CD4-positive, CD25-positive, alpha-beta regulatory T cell (primary cell): Measurements from ENCODE around the gene ZNF30. TPM values are rescaled to one million over a fixed set of nuclear protein-coding genes. Genes with fewer than 3 reads are reported as not detected.
"Not testable (repeated sequence)": the region's sequence is repeated elsewhere in the genome, so short reads cannot be mapped to it uniquely, and the experiment has no call there.

ENCODE experiments used
- ATAC-seq, 2 donors: fragments of 150-1000 bp; cut with Tn5 transposase; one replicate each; pipeline ENCODE4 v1.10.0; 2021; ENCODE audit warnings: low read depth in 2 of 2, moderate number of reproducible peaks in 2 of 2, moderate library complexity in 1 of 2
- DNase-seq, 3 donors: peaks; one replicate each; pipeline versions ENCODE4 v3.0.0 to v3.0.0-alpha.2; 2012 to 2022; ENCODE audit warnings: mixed read lengths in 1 of 3
- H3K27ac ChIP-seq: one replicate; pipeline ENCODE4 v1.7.0; 2013; ENCODE audit warnings: mild to moderate bottlenecking, low read length; ENCODE audit not compliant: insufficient read depth, poor library complexity, severe bottlenecking
- H3K27me3 ChIP-seq: one replicate; pipeline ENCODE4 v1.7.0; 2013; ENCODE audit warnings: low read length; ENCODE audit not compliant: control insufficient read depth, insufficient read depth
- H3K36me3 ChIP-seq: one replicate; pipeline ENCODE4 v1.7.0; 2013; ENCODE audit warnings: mild to moderate bottlenecking, low read length, moderate library complexity; ENCODE audit not compliant: control insufficient read depth, insufficient read depth
- H3K4me1 ChIP-seq: 2 replicates; pipeline ENCODE4 v1.7.0; 2013; ENCODE audit warnings: mild to moderate bottlenecking, low read length; ENCODE audit not compliant: insufficient read depth, control insufficient read depth, poor library complexity, severe bottlenecking
- H3K4me3 ChIP-seq: one replicate; pipeline ENCODE4 v1.7.0; 2013; ENCODE audit warnings: low read depth, mild to moderate bottlenecking, low read length, moderate library complexity
- H3K9me3 ChIP-seq, 2 experiments: 1 replicate in 1 of 2; 2 replicates in 1 of 2; pipeline ENCODE4 v1.7.0; 2013; ENCODE audit warnings: low read length in 2 of 2, mild to moderate bottlenecking in 1 of 2, moderate library complexity in 1 of 2; ENCODE audit not compliant: control insufficient read depth in 2 of 2
- H3K27ac Mint-ChIP-seq, 3 donors: one replicate each; pipeline ENCODE4 v1.8.0; 2020 to 2022; ENCODE audit warnings: mild to moderate bottlenecking in 3 of 3, mixed read lengths in 3 of 3, moderate library complexity in 2 of 3
- H3K27me3 Mint-ChIP-seq: one replicate; pipeline ENCODE4 v1.8.0; 2022; ENCODE audit warnings: mild to moderate bottlenecking, mixed read lengths
- H3K36me3 Mint-ChIP-seq: one replicate; pipeline ENCODE4 v1.8.0; 2020; ENCODE audit warnings: mixed read lengths
- H3K4me1 Mint-ChIP-seq, 4 donors: one replicate each; pipeline ENCODE4 v1.8.0; 2020 to 2022; ENCODE audit warnings: mixed read lengths in 4 of 4, mild to moderate bottlenecking in 1 of 4
- H3K4me3 Mint-ChIP-seq, 4 donors: one replicate each; pipeline ENCODE4 v1.8.0; 2020 to 2022; ENCODE audit warnings: mild to moderate bottlenecking in 4 of 4, mixed read lengths in 4 of 4, moderate library complexity in 3 of 4
- H3K9me3 Mint-ChIP-seq, 7 donors: one replicate each; pipeline ENCODE4 v1.8.0; 2020 to 2022; ENCODE audit warnings: mixed read lengths in 7 of 7, mild to moderate bottlenecking in 3 of 7, moderate library complexity in 2 of 7
- polyA plus RNA-seq, 4 donors: library from polyadenylated mRNA; unstranded; fragments of 300-500 nt; fragmentation: Illumina TruSeq; gene quantifications; one replicate each; pipeline ENCODE4 v1.2.3, GENCODE V29; 2021
- total RNA-seq: library from RNA; stranded (reverse); gene quantifications from one replicate; pipeline ENCODE4 v1.2.3, GENCODE V29; 2022

ZNF30 gene
- total and polyA plus RNA-seq, 5 donors from 2014 or later, result 3.0 to 15.2 (median 5.9) TPM

- H3K36me3 ChIP-seq, result no peaks in the 10 kb centered on the region
- Mint-ChIP-seq H3K27me3 (peaks cover 5% of the 10 kb centered on the region), H3K9me3 (peaks cover 0 to 2% (median 0%) of the 10 kb centered on the region in 7 donors), H3K4me1 (peaks cover 0 to 31% (median 3%) of the 10 kb centered on the region in 4 donors), H3K27ac (no peak overlapping the region), H3K4me3 (no peak overlapping the region), H3K36me3 (no peaks in the 10 kb centered on the region)
- H3K4me3 ChIP-seq, result no peak overlapping the region
- DNase-seq (no peak), ATAC-seq (no peak)
- H3K9me3 ChIP-seq, result no peaks in the 10 kb centered on the region
- H3K27ac ChIP-seq, result no peak overlapping the region
- no peaks in the 10 kb centered on the region for H3K27me3 ChIP-seq
- H3K4me1 ChIP-seq, result peaks cover 7% of the 10 kb centered on the region
Measured at GRCh38 chr19:34990578-34991192, 64.0 kb downstream of the ZNF30 start.

- DNase-seq (no peak), ATAC-seq (no peak)
- no peak overlapping the region for H3K4me3 ChIP-seq
- no peaks in the 10 kb centered on the region for H3K36me3 ChIP-seq
- Mint-ChIP-seq H3K36me3 (no peaks in the 10 kb centered on the region), H3K4me1 (peaks cover 0 to 37% (median 5%) of the 10 kb centered on the region in 4 donors), H3K27me3 (peaks cover 5% of the 10 kb centered on the region), H3K9me3 (peaks cover 0 to 2% (median 0%) of the 10 kb centered on the region in 7 donors), H3K27ac (peak overlapping the region in 1 of 3 donors; percentile 44), H3K4me3 (peak overlapping the region in 1 of 4 donors; percentile 25)
- H3K4me1 ChIP-seq, result peaks cover 15% of the 10 kb centered on the region
- H3K27me3 ChIP-seq, result no peaks in the 10 kb centered on the region
- no peak overlapping the region for H3K27ac ChIP-seq
- H3K9me3 ChIP-seq, result no peaks in the 10 kb centered on the region
Measured at GRCh38 chr19:34991542-34992333, 65.0 kb downstream of the ZNF30 start.

GRCh38 chr19:34992582-34992981, 65.9 kb downstream of the ZNF30 start:
- not testable (repeated sequence) for DNase-seq

GRCh38 chr19:34994286-34994642, 67.6 kb downstream of the ZNF30 start:
- peaks cover 8 to 53% (median 24%) of the 10 kb centered on the region in 4 donors for H3K4me1 Mint-ChIP-seq
- H3K27me3 Mint-ChIP-seq, result peaks cover 5% of the 10 kb centered on the region
- no peak for DNase-seq
- peaks cover 40% of the 10 kb centered on the region for H3K4me1 ChIP-seq
- H3K27ac ChIP-seq, result no peak overlapping the region
- no peak for ATAC-seq
- no peaks in the 10 kb centered on the region for H3K27me3 ChIP-seq
- no peaks in the 10 kb centered on the region for H3K9me3 ChIP-seq
- no peak overlapping the region for H3K4me3 Mint-ChIP-seq
- no peaks in the 10 kb centered on the region for H3K36me3 Mint-ChIP-seq
- H3K4me3 ChIP-seq, result no peak overlapping the region
- H3K9me3 Mint-ChIP-seq, result peaks cover 0 to 2% (median 0%) of the 10 kb centered on the region in 7 donors
- no peaks in the 10 kb centered on the region for H3K36me3 ChIP-seq
- peak overlapping the region in 2 of 3 donors; percentile 25 to 70 for H3K27ac Mint-ChIP-seq

More at GRCh38 chr19:34992582-34992981, 65.9 kb downstream of the ZNF30 start:
- not testable (repeated sequence) for H3K9me3 ChIP-seq, H3K27ac Mint-ChIP-seq, H3K4me3 Mint-ChIP-seq, H3K9me3 Mint-ChIP-seq, H3K27ac ChIP-seq, H3K27me3 ChIP-seq, H3K27me3 Mint-ChIP-seq, H3K36me3 ChIP-seq, H3K36me3 Mint-ChIP-seq, H3K4me3 ChIP-seq, ATAC-seq
- H3K4me1 Mint-ChIP-seq, result peaks cover 7 to 45% (median 14%) of the 10 kb centered on the region in 4 donors
- H3K4me1 ChIP-seq, result peaks cover 23% of the 10 kb centered on the region

Other genes starting within 250 kb of the ZNF30 start
- gene SCGB2B2, start 249.7 kb upstream of the ZNF30 start, total RNA-seq, result 0.74 TPM
- gene SCGB2B2, start 249.7 kb upstream of the ZNF30 start, polyA plus RNA-seq, result under 1 TPM in 1 of 4 donors, not detected in 3; 0.07 TPM
- gene ZNF302, start 249.2 kb upstream of the ZNF30 start, total RNA-seq, result 14.6 TPM
- 10 to 100 TPM; 13.9 to 24.3 (median 16.7) TPM for gene ZNF302, start 249.2 kb upstream of the ZNF30 start, polyA plus RNA-seq
- gene ZNF181, start 192.7 kb upstream of the ZNF30 start, total RNA-seq, result 4.8 TPM
- gene ZNF181, start 192.7 kb upstream of the ZNF30 start, polyA plus RNA-seq, result 10 to 100 TPM; 14.2 to 32.5 (median 21.7) TPM
- gene ZNF599, start 153.7 kb upstream of the ZNF30 start, total RNA-seq, result 4.6 TPM
- 1 to 10 TPM; 5.8 to 8.3 (median 6.9) TPM for gene ZNF599, start 153.7 kb upstream of the ZNF30 start, polyA plus RNA-seq
- 16.2 TPM for gene ZNF792, start 37.3 kb downstream of the ZNF30 start, total RNA-seq
- gene ZNF792, start 37.3 kb downstream of the ZNF30 start, polyA plus RNA-seq, result 10 to 100 TPM; 15.5 to 24.7 (median 19.9) TPM
- gene GRAMD1A, start 73.4 kb downstream of the ZNF30 start, total RNA-seq, result 179 TPM
- gene GRAMD1A, start 73.4 kb downstream of the ZNF30 start, polyA plus RNA-seq, result 10 to 100 TPM; 25.7 to 39.4 (median 32.1) TPM
- 2.0 TPM for gene SCN1B, start 103.6 kb downstream of the ZNF30 start, total RNA-seq
- gene SCN1B, start 103.6 kb downstream of the ZNF30 start, polyA plus RNA-seq, result under 1 TPM in 3 of 4 donors, not detected in 1; 0.08 to 0.23 (median 0.11) TPM
- gene HPN, start 114.8 kb downstream of the ZNF30 start, total RNA-seq, result not detected
- under 1 TPM in 2 of 4 donors, not detected in 2; 0.54 to 0.70 TPM for gene HPN, start 114.8 kb downstream of the ZNF30 start, polyA plus RNA-seq
- not detected for gene FXYD3, start 188.9 kb downstream of the ZNF30 start, total RNA-seq
- not detected for gene FXYD3, start 188.9 kb downstream of the ZNF30 start, polyA plus RNA-seq
- 0.64 TPM for gene LGI4, start 208.2 kb downstream of the ZNF30 start, total RNA-seq
- gene LGI4, start 208.2 kb downstream of the ZNF30 start, polyA plus RNA-seq, result not detected
- gene FXYD1, start 211.9 kb downstream of the ZNF30 start, total RNA-seq, result 1.6 TPM
- 1 to 10 TPM; 2.1 to 3.7 (median 2.7) TPM for gene FXYD1, start 211.9 kb downstream of the ZNF30 start, polyA plus RNA-seq
- 9.3 TPM for gene FXYD7, start 216.4 kb downstream of the ZNF30 start, total RNA-seq
- 1 to 10 TPM; 3.2 to 6.8 (median 4.7) TPM for gene FXYD7, start 216.4 kb downstream of the ZNF30 start, polyA plus RNA-seq
- gene FXYD5, start 227.8 kb downstream of the ZNF30 start, total RNA-seq, result 503 TPM
- 100 to 1,000 TPM; 465 to 575 (median 487) TPM for gene FXYD5, start 227.8 kb downstream of the ZNF30 start, polyA plus RNA-seq